GM21576 (cell line): ENCODE results near the gene LHPP.

Experiments used
- ATAC-seq: cut with Tn5 transposase; IDR thresholded peaks from one replicate; pipeline ENCODE4 v1.9.1; 2021; ENCODE audit warnings: mild to moderate bottlenecking, moderate library complexity; ENCODE audit not compliant: unreplicated experiment

LHPP gene

GRCh38 chr10:124590216-124591122, 128.8 kb downstream of the LHPP start:
- ATAC-seq, result no peak

- ATAC-seq, result no peak
Measured at GRCh38 chr10:124591123-124591495, 129.5 kb downstream of the LHPP start.

GRCh38 chr10:124592101-124592500, 130.5 kb downstream of the LHPP start:
- ATAC-seq, result no peak

DNA sequence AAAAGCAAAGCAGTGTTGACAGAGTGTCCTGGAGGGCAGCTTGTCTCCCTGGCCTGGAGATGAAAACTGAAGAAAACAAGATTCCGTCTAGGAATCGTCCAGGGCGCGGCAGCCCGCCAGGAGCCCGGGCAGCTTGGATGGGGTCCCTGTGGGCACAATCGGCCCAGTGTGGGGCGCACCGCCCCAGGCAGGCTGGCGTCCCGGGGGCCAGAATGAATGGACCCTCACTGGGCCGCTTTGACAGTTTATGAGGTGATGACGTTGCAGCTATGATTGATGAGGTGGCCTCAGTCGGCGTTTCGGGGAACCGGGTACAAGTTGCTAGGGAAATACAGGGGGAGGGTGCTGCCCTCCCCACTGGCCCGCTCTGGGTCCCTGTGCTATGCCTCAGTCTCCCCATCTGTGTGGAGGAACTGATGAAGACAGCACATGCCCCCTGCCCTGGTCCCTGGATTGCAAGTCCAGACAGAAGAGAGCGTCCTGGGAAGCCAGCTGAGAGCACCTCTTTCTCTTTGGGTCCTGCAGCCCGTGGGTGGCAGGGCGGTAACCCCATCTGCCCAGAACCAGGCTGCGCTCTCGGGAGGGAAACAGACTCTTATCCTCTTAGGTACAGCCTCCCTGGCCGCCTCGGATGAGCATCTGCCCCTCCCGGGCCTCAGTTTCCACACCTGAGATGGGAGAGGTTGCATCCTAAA, 131.3 kb downstream of the LHPP start:
- ATAC-seq, result no peak

- no peak for ATAC-seq
Measured at GRCh38 chr10:124593431-124593985, 131.9 kb downstream of the LHPP start.

DNA sequence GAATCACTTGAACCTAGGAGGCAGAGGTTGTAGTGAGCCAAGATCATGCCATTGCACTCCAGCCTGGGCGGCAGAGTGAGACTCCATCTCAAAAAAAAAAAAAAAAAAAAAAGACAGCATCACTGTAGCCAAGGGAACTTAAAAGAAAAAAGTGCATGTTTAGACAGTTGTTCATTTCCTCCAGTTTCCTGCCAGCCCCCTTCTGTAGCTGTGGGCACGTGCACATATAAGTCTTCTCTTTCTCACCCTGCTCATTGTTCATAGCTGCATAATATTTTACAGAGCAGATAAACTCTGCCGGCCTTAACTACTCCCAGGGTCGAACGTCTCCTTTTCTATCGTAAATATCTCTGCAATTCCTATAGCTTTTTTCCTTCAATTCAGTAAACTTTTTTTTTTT, 132.6 kb downstream of the LHPP start:
- ATAC-seq, result no peak

DNA sequence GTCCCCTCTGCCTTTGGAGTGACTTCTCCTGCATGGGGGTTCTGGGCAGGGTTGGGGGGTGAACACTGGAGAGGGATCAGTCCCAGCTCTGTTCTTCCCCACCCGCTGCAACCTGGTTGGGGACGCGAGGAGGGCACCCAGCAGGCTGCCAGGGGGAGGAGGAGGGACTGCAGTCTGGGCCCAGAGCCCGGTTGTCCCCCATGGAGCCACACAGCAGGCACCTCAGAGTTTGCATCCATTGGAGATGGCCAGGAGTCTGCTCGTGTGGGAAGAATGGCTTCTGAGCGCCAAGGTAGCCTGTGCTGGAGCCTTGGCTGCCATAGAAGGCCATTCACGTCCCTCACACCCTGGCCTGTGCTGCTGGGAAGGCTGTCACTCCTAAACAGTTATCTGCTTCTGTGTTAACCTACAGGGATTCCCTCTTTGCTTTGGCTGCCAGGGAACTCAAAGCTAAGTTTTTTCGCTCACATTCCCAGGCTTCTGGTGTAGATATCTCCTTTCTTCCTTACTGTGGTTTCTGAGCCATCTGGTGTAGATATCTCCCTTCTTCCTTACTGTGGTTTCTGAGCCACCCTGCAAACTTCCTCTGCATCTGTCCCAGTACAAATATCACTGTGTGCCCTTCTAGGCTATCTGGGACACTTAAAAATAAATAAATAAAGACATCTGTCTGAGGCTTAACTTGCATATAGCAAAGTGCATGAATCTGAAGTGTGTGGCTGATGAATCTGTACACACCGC, 133.7 kb downstream of the LHPP start:
- no peak for ATAC-seq

- no peak for ATAC-seq
Measured at GRCh38 chr10:124596116-124596785, 134.6 kb downstream of the LHPP start.

GRCh38 chr10:124596962-124597845, 135.6 kb downstream of the LHPP start:
- no peak for ATAC-seq

DNA sequence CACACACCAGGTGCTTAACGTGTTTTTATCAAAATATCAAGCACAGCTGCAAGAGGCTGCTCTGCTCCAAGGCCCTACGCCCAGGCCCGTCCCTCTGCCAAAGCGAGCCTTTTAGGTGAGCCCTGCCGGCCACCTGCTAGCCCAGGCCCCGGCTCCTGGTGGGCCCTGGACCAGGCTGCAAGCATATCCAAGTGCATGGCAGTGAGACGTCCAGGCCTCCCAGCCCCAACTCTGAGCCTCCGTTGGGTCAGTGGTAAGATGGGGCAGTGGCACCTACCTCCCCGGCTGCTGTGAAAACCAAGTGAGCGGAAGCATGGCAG, 136.2 kb downstream of the LHPP start:
- ATAC-seq, result no peak

DNA sequence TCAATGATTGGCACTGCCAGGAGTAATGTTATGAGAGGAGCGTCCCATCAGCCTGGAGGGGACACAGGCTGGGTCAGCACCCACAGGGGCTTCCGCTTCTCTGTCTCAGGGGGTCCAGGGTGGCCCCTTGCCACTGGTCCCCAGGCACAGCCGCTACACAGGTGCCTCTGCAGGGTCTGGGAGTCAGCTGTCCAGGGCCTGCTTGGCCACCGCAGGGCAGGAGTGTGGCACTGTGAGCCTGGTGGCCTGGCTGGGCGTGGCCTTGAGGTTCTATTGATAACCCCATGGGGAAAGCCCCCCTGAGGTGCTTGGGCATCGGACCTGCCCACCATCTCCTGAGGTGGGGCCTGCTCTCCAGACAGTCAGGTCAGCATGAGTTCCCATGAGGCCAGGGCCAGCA, 136.6 kb downstream of the LHPP start:
- no peak for ATAC-seq

DNA sequence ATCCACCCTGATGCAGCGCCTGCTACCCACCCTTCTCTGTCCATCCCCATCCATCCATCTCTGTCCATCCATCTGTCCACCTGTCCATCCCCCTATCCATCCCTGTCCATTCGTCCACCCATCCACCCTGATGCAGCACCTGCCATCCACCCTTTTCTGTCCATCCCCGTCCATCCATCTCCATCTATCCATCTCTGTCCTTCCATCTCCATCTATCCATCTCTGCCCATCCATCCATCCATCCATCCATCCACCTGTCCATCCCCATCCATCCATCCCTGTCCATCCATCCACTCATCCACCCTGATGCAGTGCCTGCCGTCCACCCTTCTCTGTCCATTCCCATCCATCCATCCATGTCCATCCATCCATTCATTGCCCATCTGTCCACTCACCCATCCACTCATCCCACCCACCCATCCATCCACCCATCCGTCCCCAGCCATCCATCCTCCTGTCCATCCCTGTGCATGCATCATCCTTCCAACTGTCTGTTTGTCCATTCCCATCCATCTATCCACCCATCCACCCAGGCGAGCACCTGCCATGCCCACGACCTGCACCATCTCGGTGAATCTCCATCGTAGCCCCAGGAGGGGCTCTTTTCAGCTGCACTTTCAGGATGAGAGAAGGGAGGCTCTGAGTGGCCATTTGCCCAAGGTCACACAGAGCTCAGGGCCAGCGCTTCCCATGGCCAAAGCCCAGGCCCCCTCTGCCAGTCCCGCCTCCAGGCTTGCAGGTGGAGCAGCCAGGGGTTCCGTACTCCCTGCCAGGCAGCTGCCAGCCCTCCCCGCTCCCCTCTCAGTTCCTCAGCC, 137.4 kb downstream of the LHPP start:
- no peak for ATAC-seq

DNA sequence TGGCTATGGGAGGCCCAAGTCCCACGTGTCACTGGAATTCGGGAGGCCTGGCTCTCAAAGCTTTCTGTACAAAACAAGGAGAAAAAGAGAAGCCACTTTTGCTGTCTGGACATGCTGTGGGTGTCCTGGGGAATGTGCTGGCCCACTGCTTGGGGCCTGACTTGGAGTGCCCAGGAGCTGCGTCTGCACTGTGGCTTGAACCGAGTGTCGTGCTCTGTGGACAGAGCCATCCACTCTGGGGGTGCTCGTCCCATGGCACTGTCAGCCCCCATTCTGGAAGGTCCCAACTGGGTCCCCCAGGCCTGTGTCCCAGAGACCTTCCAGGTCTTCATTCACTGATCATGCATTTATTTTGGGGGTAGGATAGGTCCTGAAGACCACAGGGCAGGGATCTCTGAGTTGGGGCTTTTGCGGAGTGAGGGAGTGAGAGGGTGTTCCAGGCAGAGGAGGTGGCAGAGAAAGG, 138.0 kb downstream of the LHPP start:
- no peak for ATAC-seq

GRCh38 chr10:124600051-124600880, 138.6 kb downstream of the LHPP start:
- no peak for ATAC-seq

DNA sequence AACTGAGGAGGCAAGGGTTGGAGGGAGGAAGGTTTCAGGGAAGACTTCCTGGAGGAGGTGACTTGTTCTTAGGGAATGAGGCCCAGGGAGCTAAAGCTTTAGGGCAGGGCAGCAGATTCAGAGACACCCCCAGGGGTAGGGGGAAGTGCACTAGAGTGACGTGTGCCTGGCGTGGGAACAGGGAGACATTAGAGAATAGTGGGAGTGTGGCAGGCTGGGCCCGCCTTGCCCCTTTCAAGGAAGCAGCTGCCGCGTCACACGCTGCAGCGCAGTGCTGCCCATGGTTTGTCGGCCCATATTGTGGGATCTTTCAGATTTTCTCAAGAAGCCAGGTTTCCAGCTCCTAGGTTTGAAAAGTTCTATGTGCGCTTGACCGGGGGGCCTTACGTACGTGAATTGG, 139.4 kb downstream of the LHPP start:
- ATAC-seq, result no peak

- ATAC-seq, result peak; percentile 47
Measured at GRCh38 chr10:124601431-124602120, 140.0 kb downstream of the LHPP start.

- ATAC-seq, result no peak
Measured at GRCh38 chr10:124602121-124602561, 140.5 kb downstream of the LHPP start.
